ENCODE measurements around the gene NPIPA1.
A peak's percentile ranks its signal among the peaks of the same experiment; 100 is the strongest.
"Not testable (repeated sequence)": the region's sequence is repeated elsewhere in the genome, so short reads cannot be mapped to it uniquely, and the experiment has no call there.

NPIPA1 gene

DNA sequence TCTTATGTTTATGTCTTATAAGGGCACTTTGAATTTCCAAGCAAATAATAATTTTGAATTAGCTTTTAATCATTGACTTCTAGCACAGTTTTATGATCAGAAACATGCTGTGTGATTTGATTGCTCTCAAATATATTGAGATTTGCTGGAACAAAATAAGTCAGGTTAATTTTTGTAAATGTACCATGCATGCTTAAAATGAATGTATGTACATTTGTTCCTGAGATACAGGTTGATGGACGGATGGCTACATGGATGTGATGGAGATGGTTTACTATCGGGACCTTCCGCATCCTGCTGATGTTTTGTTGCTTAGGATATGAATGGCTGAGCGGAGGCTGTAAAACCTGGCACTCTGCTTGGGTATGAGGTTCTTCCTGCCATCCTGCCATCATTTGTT, at the start of gene NPIPA1:
TSS of gene NPIPA1 (plus strand) at position 301 of the 400 bp plus-strand sequence. CDS start at position 301, 0 bp downstream.
- not testable (repeated sequence) for DNase-seq (ENCODE audit: low read depth in 2 of 2); H3K4me3 ChIP-seq (replicated peaks in 1 of 2; ENCODE audit: low read depth in 2 of 2, low read length in 2 of 2)

- not testable (repeated sequence) for DNase-seq (ENCODE audit: low read depth in 2 of 2)
Measured at GRCh38 chr16:14892111-14892510, 45.1 kb upstream of the NPIPA1 start.

DNA sequence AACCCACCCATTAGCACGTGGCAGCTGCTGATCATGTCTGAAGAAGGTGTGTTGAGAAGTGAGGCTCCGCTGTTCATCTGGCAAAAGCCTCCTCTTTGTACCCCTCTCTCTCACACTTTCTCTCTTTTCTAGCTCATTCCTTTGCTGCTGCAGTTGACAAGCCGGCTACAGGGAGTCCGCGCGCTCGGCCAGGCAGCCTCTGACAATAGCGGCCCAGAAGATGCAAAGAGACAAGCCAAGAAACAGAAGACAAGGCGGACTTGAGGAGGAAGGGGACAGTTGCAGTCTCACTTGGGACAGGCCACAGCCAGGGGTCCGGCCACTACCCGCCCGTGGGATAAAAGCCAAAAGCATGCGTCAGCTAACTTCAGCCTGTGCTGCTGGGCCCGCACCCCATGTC, 41.9 kb upstream of the NPIPA1 start:
- not testable (repeated sequence) for H3K4me3 ChIP-seq (replicated peaks in 1 of 2; ENCODE audit: low read depth in 2 of 2, low read length in 2 of 2); DNase-seq (ENCODE audit: low read depth in 2 of 2)

More at GRCh38 chr16:14892111-14892510, 45.1 kb upstream of the NPIPA1 start:
- H3K4me3 ChIP-seq (replicated peaks in 1 of 2; ENCODE audit: low read depth in 2 of 2, low read length in 2 of 2), result not testable (repeated sequence)

DNA sequence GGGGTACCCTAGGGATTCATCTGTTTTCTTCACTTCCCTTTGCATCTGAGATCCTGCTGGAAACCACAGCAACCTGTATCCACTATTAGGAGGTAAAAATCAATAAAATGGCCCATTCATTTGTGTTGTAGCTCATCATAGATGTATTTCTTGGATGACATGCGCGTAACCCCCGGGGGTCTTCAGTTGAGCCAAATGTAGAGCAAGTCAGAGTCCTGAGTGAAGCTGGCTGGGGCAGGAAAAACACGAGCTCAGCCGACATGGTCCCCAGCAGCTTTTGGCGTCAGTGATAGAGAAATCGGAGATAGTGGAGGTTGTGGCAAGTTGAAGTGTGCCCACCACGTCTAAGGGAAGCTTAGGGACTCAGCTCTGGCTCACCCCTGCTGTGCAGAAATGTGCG, 41.2 kb upstream of the NPIPA1 start:
- DNase-seq (ENCODE audit: low read depth in 2 of 2); H3K4me3 ChIP-seq (replicated peaks in 1 of 2; ENCODE audit: low read depth in 2 of 2, low read length in 2 of 2): not testable (repeated sequence)

- not testable (repeated sequence) for DNase-seq (ENCODE audit: low read depth in 2 of 2); H3K4me3 ChIP-seq (replicated peaks in 1 of 2; ENCODE audit: low read depth in 2 of 2, low read length in 2 of 2)
Measured at GRCh38 chr16:14897006-14897664, 40.1 kb upstream of the NPIPA1 start.

DNA sequence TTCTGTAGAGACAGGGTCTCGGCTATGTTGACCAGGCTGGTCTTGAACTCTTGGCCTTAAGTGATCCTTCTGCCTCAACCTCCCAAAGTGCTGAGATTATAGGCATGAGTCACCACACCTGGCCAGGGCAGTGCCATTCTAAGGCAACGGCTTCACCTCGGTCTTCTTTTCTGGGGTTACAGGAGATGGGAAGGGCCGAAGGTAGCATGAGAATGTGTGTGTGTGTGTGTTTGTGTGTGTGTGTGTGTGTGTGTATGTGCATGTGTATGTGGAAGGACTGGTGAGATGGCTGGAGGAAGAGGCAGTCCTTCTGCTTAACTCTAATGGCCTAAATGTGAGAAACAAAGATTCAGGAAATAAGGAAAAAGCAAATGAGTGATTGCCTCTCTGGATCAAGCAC, 39.1 kb upstream of the NPIPA1 start:
- not testable (repeated sequence) for DNase-seq (ENCODE audit: low read depth in 2 of 2)

GRCh38 chr16:14903191-14903957, 33.9 kb upstream of the NPIPA1 start:
- peak in 1 of 2 donors; percentile 5 for DNase-seq (ENCODE audit: low read depth in 2 of 2)
- not testable (repeated sequence) for H3K4me3 ChIP-seq (replicated peaks in 1 of 2; ENCODE audit: low read depth in 2 of 2, low read length in 2 of 2)

More for the DNA sequence above, 39.1 kb upstream of the NPIPA1 start:
- not testable (repeated sequence) for H3K4me3 ChIP-seq (replicated peaks in 1 of 2; ENCODE audit: low read depth in 2 of 2, low read length in 2 of 2)

DNA sequence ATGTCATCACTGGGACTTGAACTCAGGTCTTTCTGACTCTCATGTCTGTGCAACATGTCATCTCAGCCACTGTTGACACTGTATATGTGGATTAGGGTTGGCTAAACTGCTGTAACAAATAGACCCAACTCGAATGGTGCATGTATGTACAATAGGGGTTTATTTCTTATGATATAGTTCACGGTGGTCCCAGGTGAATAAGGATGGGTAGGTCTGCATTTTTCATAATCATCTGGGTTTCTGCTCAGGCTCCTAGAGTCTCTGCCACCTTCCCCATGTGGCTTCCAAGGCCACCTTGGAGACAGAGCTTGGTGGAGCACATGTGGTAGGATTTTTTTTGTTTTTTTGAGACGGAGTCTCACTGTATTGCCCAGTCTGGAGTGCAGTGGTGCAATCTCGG, 27.5 kb upstream of the NPIPA1 start:
- not testable (repeated sequence) for H3K4me3 ChIP-seq (replicated peaks in 1 of 2; ENCODE audit: low read depth in 2 of 2, low read length in 2 of 2); DNase-seq (ENCODE audit: low read depth in 2 of 2)

GRCh38 chr16:14910833-14911629, 26.2 kb upstream of the NPIPA1 start:
- H3K4me3 ChIP-seq (replicated peaks in 1 of 2; ENCODE audit: low read depth in 2 of 2, low read length in 2 of 2); DNase-seq (ENCODE audit: low read depth in 2 of 2): not testable (repeated sequence)

- DNase-seq (ENCODE audit: low read depth in 2 of 2), result not testable (repeated sequence)
- H3K4me3 ChIP-seq (replicated peaks in 1 of 2; ENCODE audit: low read depth in 2 of 2, low read length in 2 of 2), result peak overlapping the region; percentile 37 to 38
Measured at GRCh38 chr16:14911954-14912353, 25.3 kb upstream of the NPIPA1 start.

DNA sequence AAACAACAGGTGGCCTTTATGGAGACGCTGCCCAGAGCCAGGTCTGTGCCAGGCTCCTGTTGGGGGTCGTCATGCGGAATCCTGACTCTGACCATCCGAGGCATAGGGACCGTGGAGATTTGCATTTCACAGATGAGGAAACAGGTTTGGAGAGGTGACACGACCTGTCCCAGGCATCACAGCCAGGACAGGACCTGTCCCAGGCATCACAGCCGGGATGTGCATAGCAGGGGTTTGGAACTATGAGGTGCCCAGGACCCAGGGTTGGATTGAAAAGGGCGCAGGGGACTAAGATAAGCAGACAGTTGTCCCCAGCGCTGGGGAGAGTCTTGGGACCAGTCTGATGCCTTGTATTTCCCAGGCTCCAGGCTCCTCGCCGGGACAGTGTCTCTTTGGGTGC, 24.7 kb upstream of the NPIPA1 start:
- H3K4me3 ChIP-seq (replicated peaks in 1 of 2; ENCODE audit: low read depth in 2 of 2, low read length in 2 of 2); DNase-seq (ENCODE audit: low read depth in 2 of 2): not testable (repeated sequence)

GRCh38 chr16:14918504-14918903, 18.7 kb upstream of the NPIPA1 start:
- DNase-seq (ENCODE audit: low read depth in 2 of 2); H3K4me3 ChIP-seq (replicated peaks in 1 of 2; ENCODE audit: low read depth in 2 of 2, low read length in 2 of 2): not testable (repeated sequence)

GRCh38 chr16:14919837-14920600, 17.2 kb upstream of the NPIPA1 start:
- not testable (repeated sequence) for DNase-seq (ENCODE audit: low read depth in 2 of 2); H3K4me3 ChIP-seq (replicated peaks in 1 of 2; ENCODE audit: low read depth in 2 of 2, low read length in 2 of 2)

GRCh38 chr16:14922285-14922684, 15.0 kb upstream of the NPIPA1 start:
- DNase-seq (ENCODE audit: low read depth in 2 of 2); H3K4me3 ChIP-seq (replicated peaks in 1 of 2; ENCODE audit: low read depth in 2 of 2, low read length in 2 of 2): not testable (repeated sequence)

DNA sequence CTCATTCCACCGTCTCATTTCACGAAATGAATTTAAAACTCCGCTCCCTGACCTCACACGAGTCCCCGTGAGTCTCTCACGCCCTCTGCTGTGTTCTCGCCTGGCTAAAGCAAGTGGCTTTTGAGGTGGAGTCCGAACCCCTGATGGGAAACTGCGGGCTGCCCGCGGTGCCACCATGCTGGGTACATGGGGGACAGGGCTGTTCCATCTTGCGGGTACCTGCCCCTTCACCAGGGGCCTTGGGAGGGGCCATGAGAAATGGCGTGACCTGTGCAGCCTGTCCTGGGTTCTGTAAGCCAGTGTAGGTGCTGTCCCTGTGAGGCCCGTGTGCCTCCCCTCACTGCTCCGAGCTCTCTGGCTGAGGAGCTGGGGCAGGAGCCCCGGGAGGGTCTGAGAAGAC, 14.3 kb upstream of the NPIPA1 start:
- not testable (repeated sequence) for H3K4me3 ChIP-seq (replicated peaks in 1 of 2; ENCODE audit: low read depth in 2 of 2, low read length in 2 of 2); DNase-seq (ENCODE audit: low read depth in 2 of 2)

DNA sequence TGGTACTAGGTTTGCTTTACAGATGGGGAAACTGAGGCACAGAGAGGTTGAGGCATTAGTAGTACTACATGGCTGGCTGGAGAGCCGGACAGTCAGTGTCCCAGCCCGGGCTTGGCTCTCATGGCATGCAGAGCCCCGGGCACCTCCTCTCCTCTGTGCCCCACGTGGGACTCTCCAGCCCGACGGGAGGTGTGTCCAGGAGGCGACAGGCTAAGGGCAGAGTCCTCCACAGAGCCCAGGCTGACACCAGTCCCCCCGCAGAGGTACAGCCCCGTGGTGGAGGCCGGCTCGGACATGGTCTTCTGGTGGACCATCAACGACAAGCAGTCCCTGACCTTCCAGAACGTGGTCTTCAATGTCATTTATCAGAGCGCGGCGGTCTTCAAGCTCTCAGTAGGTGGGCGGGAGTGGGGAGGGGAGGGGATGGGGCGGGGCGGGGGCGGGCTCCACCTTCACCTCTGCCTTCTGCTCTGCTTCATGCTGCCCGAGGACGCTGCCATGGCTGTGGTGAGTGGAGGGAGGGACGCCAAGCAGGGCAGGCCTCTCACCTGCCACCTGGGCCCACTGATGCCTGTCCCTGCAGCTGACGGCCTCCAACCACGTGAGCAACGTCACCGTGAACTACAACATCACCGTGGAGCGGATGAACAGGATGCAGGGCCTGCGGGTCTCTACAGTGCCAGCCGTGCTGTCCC, 13.7 kb upstream of the NPIPA1 start:
- not testable (repeated sequence) for H3K4me3 ChIP-seq (replicated peaks in 1 of 2; ENCODE audit: low read depth in 2 of 2, low read length in 2 of 2); DNase-seq (ENCODE audit: low read depth in 2 of 2)

DNA sequence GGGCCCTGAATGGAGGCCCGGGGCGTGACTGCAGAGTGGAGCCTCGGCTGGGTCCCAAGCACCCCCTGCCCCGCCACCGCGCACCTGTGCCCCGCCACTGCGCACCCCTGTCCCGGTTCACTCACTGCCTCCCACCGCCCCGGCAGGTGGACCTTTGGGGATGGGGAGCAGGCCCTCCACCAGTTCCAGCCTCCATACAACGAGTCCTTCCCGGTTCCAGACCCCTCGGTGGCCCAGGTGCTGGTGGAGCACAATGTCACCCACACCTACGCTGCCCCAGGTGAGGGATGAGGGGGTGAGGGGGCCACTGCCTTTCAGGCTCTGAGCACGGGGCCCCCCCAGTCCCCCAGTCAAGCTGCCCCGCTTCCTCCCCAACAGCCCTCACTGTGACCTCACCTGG, 12.9 kb upstream of the NPIPA1 start:
- DNase-seq (ENCODE audit: low read depth in 2 of 2), result not testable (repeated sequence)

More for the DNA sequence above, 12.9 kb upstream of the NPIPA1 start:
- not testable (repeated sequence) for H3K4me3 ChIP-seq (replicated peaks in 1 of 2; ENCODE audit: low read depth in 2 of 2, low read length in 2 of 2)
